Subcutaneous adipose tissue (tissue), 4 donors: Measurements from ENCODE around the gene BTBD1. TPM values are rescaled to one million over a fixed set of nuclear protein-coding genes. Genes with fewer than 3 reads are reported as not detected.

ENCODE experiments used
- total RNA-seq, 4 donors: library from RNA; depleted of rRNA; stranded (reverse); fragments of >200 nt; gene quantifications; one replicate each; pipeline ENCODE4 v1.1.0, GENCODE V29; 2016
- TF ChIP-seq, protein P1 (sequence below): fragments of 450-650 bp; IDR thresholded peaks from one replicate; pipeline ENCODE4 v1.5.1; 2016; ENCODE audit warnings: low read depth, mild to moderate bottlenecking, control low read depth, antibody characterized with exemption, moderate library complexity

The BTBD1 gene
- 10 to 100 TPM; 62.0 to 93.7 (median 78.9) TPM for total RNA-seq

- TF ChIP-seq, protein P1, sequence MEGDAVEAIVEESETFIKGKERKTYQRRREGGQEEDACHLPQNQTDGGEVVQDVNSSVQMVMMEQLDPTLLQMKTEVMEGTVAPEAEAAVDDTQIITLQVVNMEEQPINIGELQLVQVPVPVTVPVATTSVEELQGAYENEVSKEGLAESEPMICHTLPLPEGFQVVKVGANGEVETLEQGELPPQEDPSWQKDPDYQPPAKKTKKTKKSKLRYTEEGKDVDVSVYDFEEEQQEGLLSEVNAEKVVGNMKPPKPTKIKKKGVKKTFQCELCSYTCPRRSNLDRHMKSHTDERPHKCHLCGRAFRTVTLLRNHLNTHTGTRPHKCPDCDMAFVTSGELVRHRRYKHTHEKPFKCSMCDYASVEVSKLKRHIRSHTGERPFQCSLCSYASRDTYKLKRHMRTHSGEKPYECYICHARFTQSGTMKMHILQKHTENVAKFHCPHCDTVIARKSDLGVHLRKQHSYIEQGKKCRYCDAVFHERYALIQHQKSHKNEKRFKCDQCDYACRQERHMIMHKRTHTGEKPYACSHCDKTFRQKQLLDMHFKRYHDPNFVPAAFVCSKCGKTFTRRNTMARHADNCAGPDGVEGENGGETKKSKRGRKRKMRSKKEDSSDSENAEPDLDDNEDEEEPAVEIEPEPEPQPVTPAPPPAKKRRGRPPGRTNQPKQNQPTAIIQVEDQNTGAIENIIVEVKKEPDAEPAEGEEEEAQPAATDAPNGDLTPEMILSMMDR, result no peak
These were observed at the start of gene BTBD1 for GRCh38 chr15:83066734-83067637. BTBD1 (minus strand) TSS chr15:83067252; CDS start chr15:83067151, 101 bp downstream.

DNA sequence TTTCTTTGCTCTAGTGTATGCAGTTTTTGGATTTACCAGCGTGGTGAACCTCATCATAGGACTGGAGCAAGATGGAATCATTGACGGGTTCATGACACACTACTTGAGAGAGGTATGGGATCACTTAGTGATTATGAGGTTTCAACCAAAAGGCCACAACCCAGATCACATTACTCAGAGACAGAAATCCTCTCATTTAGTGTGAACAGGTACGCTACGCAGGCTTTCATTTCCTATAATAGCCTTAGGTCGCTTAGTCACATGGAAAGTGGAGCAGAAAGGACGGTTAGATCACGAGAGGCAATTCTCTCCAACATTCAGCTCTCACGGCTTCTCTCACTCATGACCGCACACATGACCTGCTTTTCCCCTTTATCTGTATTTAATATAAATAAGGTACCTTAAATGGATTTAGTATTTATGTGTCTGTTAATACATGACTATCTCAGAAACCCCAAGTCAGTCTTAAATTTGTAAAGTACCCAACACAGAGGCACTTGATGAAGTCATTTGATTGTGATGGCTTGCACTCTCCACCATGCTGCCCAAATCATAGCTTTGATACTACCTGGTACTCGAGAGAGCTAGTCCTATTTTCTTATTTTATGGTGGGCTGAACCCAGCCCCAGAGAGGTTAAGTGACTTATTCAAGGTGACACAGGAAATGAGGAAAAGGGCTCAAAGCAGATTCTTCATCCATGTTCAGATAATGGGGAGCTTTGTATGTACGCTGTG is 48.9 kb upstream of the BTBD1 start:
- TF ChIP-seq, protein P1, result no peak

- TF ChIP-seq, protein P1, result no peak
These were observed 48.4 kb upstream of the BTBD1 start for GRCh38 chr15:83115410-83115809.

DNA sequence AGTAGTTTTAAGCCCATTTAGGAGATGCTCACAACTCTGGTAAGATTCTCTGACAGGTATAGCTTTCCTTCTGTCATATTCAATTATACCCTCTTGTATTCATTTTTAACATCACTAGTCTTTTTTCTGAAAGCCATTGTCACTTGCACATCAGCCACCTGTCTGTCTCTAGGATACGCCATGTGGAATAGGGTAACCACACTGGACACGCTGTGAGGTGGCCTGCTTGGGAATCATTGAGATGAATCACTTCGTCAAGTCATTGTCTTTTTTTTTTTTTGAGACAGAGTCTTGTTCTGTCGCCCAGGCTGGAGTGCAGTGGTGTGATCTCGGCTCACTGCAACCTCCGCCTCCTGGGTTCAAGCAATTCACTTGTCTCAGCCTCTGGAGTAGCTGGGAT is 47.8 kb upstream of the BTBD1 start:
- TF ChIP-seq, protein P1, result no peak

DNA sequence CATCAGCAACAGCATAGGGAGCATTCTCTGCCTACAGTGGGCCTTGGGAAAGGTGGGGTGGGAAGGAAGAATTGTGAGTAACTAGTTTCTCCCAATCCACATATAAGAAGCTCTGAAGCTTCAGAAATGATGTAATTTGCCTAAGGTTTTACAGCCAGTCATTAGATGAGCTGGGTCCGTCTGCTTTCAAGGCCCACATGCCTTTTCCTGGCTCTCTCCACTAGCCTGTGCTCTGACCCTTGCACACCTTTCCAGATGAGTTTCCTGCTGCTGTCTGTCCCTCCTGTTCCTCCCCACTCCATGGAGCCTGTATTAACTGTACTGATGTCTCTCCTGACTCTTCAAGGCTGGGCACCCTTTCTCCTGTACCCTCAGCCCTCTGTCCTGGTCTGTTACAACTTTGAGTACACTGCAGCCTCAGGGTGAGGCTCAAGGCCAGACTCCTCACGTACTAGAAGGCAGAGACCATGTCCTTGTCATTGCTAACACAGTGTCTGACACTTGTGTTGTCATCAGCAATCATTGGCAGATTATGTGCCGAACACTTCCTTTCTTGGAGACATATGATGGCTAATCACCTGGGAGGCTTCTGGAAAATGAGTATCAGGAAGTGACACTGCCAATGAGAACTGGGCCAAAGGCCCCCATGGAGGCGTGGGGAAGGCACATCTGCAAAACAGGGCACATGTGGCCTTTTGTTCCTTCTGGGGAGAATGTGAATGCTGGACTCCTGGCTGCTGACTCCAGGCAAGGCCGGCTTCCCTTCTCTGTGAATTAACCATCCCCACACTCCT is 47.0 kb upstream of the BTBD1 start:
- TF ChIP-seq, protein P1, result no peak

GRCh38 chr15:83112956-83113299 is 45.9 kb upstream of the BTBD1 start:
- TF ChIP-seq, protein P1, result no peak
